ENCODE measurements around the gene CAV1.

Gene CAV1

GRCh38 chr7:116547347-116547746 is 22.5 kb downstream of the CAV1 start:
- FAIRE-seq = no peak
- DNase-seq (ENCODE audit: insufficient read length, low spot score) = no peak
- no peak for TF ChIP-seq CTCF (IDR thresholded peaks at IDR 0.05; ENCODE audit: insufficient read depth, missing control alignments)

- FAIRE-seq = no peak
- no peak for DNase-seq (ENCODE audit: insufficient read length, low spot score)
- no peak for TF ChIP-seq CTCF (IDR thresholded peaks at IDR 0.05; ENCODE audit: insufficient read depth, missing control alignments)
Measured at GRCh38 chr7:116548506-116548905, 23.7 kb downstream of the CAV1 start.

DNA sequence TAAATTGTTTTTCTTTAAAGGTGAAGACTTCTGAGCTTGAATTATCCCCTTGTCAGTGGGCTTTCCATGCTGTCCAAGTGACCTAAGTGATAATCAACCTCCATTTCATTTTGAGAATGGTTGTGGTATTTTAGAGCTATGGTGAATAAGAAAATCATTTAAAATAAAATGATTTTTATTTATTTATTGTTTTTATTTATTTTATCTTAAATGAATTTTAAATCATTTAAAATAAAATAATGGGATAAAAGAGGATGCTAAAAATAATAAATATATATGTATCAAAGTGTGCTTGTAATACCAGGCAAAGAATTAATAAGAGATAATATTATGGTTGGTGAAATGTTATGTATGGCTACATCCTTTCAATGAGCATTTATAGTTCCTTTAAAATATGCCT is 24.5 kb downstream of the CAV1 start:
- FAIRE-seq (no peak), DNase-seq (ENCODE audit: insufficient read length, low spot score) (no peak)
- no peak for TF ChIP-seq CTCF (IDR thresholded peaks at IDR 0.05; ENCODE audit: insufficient read depth, missing control alignments)

GRCh38 chr7:116551692-116552091 is 26.9 kb downstream of the CAV1 start:
- FAIRE-seq (no peak), DNase-seq (ENCODE audit: insufficient read length, low spot score) (no peak)
- no peak for TF ChIP-seq CTCF (IDR thresholded peaks at IDR 0.05; ENCODE audit: insufficient read depth, missing control alignments)

GRCh38 chr7:116552602-116553001 is 27.8 kb downstream of the CAV1 start:
- no peak for TF ChIP-seq CTCF (IDR thresholded peaks at IDR 0.05; ENCODE audit: insufficient read depth, missing control alignments)
- DNase-seq (ENCODE audit: insufficient read length, low spot score) = no peak
- no peak for FAIRE-seq

DNA sequence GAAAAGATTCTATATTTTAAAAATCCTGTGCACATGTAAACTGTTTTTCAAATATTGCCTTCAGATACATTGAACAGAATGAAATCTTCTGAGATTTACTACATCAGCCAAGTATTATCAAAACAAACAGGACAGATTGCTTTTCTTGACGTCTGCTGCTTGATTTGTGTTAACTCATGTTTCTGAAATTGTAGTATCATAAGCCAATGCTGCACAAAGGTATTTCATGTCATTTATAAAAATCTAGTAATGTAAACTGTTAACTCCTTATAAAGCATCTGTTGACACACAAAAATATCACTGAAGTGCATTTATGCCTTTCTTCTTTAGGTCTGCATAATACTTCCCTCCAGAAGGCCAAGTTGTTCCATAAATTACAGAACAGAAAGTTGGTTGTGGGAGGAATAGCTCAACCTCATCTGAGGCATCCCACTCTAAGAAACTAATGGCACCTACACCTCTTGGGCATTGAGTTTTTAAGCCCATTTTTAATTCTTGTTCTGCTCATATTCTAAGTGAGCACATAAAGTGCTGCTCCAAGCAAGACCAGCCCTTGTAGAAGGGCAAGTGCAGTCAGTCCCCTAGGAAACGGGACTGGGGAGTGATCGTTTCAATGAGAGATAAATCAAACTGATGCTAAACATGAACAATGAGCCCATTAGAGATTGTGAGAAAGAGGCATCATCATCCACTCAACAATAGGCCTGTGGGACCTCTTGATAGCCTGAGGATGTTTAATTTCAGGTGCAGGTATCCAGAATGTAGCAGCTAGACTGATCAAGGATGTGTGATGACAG is 28.5 kb downstream of the CAV1 start:
- FAIRE-seq (no peak), DNase-seq (ENCODE audit: insufficient read length, low spot score) (no peak)
- TF ChIP-seq CTCF (IDR thresholded peaks at IDR 0.05; ENCODE audit: insufficient read depth, missing control alignments) = no peak

- DNase-seq (ENCODE audit: insufficient read length, low spot score) = no peak
- FAIRE-seq = no peak
- no peak for TF ChIP-seq CTCF (IDR thresholded peaks at IDR 0.05; ENCODE audit: insufficient read depth, missing control alignments)
Measured at GRCh38 chr7:116554436-116554835, 29.6 kb downstream of the CAV1 start.
